ENCODE results near the gene SRF.

The SRF gene

GRCh38 chr6:43147691-43148477 lies 23.2 kb upstream of the SRF start:
- TF ChIP-seq CTCF (conservative IDR thresholded peaks at IDR 0.05; ENCODE audit: control insufficient read depth, insufficient read depth, low read depth, low read length), result no peak
- no peak overlapping the region for H3K4me3 ChIP-seq (ENCODE audit: control insufficient read depth, low read depth, low read length)
- no peak for DNase-seq (ENCODE audit: low read depth)

DNA sequence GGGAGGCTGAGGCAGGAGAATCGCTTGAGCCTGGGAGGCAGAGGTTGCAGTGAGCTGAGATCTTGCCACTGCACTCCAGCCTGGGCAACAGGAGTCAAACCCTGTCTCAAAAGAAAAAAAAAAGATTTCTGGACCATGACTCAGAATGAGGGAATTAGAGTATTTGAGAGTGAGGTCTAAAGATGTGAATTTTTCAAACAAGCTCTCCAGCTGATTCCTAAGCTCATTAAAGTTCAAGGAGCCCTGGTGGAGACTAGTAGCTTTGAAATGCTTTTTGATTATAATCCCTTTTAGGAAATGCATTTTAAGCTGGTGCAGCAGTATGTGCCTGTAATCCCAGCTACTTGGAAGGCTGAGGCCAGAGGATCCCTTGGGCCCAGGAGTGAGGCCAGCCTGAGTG lies 21.8 kb upstream of the SRF start:
- no peak for TF ChIP-seq CTCF (conservative IDR thresholded peaks at IDR 0.05; ENCODE audit: control insufficient read depth, insufficient read depth, low read depth, low read length)
- no peak overlapping the region for H3K4me3 ChIP-seq (ENCODE audit: control insufficient read depth, low read depth, low read length)
- no peak for DNase-seq (ENCODE audit: low read depth)

DNA sequence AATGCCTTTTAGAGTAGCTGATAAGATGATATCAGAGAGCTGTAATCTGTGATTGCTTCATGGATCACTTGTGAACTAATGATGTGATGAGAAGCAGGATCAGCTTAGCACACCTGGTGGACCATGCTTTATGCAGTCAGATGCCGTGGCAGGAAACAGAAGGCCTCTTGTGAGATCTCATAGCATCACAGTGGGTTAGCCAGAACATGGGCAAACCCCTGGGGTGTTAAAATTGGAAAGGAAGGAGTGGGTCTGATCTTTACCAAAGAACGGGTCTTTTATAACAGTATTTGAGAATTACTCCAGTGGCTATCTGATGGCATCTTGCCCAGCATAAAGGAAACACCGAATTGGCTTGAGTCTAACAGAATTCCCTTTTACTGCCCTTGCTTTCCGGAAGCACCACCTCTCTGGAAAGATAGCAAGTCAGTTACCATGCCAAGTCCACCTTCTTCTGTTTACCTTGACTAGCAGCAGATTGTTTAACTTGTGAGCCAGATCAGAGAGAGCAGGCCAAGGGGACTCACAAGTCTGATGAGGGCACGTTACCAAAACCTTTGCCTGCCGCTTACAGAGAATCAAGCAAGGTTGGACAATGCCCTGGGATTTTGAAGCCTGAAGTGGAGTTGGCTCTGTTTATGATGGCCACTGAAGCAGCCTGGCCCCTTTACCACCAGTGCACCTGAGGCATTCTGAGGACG lies 20.9 kb upstream of the SRF start:
- DNase-seq (ENCODE audit: low read depth), result no peak
- TF ChIP-seq CTCF (conservative IDR thresholded peaks at IDR 0.05; ENCODE audit: control insufficient read depth, insufficient read depth, low read depth, low read length), result no peak

GRCh38 chr6:43159599-43159998 lies 11.5 kb upstream of the SRF start:
- TF ChIP-seq CTCF (conservative IDR thresholded peaks at IDR 0.05; ENCODE audit: control insufficient read depth, insufficient read depth, low read depth, low read length), result no peak
- H3K4me3 ChIP-seq (ENCODE audit: control insufficient read depth, low read depth, low read length), result no peak overlapping the region
- no peak for DNase-seq (ENCODE audit: low read depth)

More for the DNA sequence above, 20.9 kb upstream of the SRF start:
- H3K4me3 ChIP-seq (ENCODE audit: control insufficient read depth, low read depth, low read length), result no peak overlapping the region

GRCh38 chr6:43163899-43164298 lies 7.2 kb upstream of the SRF start:
- no peak overlapping the region for H3K4me3 ChIP-seq (ENCODE audit: control insufficient read depth, low read depth, low read length)
- DNase-seq (ENCODE audit: low read depth), result no peak
- TF ChIP-seq CTCF (conservative IDR thresholded peaks at IDR 0.05; ENCODE audit: control insufficient read depth, insufficient read depth, low read depth, low read length), result no peak

DNA sequence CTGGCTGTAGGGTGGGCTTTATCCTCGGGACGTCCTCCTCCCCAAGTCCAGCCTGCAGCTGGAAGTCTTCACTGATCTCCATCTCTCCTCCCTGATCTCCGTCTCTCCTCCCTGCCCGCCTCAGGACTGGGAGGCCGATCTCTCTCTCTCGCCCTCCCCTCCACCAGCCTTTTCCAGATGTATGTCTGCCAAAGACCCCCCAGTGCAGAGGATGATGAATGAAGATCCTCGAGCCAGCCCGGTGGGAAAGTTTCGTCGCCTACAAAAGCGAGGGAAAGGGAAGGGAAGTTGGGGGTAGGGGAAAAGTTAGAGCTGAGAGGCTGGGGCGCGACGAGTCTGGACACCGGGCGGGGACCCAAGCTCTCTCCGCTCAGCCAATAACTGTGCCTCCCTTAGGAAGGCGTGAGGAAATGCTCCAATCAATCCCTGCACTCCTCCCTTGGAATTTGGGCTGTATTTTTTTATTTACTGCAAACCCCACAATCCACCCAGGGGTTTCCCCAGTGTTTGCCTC lies 595 bp upstream of the SRF start:
- TF ChIP-seq CTCF (conservative IDR thresholded peaks at IDR 0.05; ENCODE audit: control insufficient read depth, insufficient read depth, low read depth, low read length), result no peak
- peak; percentile 87 for DNase-seq (ENCODE audit: low read depth)
- peak overlapping the region; percentile 72 for H3K4me3 ChIP-seq (ENCODE audit: control insufficient read depth, low read depth, low read length)
